Measurements from ENCODE around the gene SF3A1.
A peak's percentile ranks its signal among the peaks of the same experiment; 100 is the strongest.

Gene SF3A1

GRCh38 chr22:30292069-30292970, 64.4 kb downstream of the SF3A1 start:
- FAIRE-seq (no peak), DNase-seq (ENCODE audit: extremely low spot score, insufficient read length, low read depth) (no peak)

- no peak for FAIRE-seq
- no peak for DNase-seq (ENCODE audit: extremely low spot score, insufficient read length, low read depth)
These were observed 65.4 kb downstream of the SF3A1 start for GRCh38 chr22:30291058-30291892.

GRCh38 chr22:30290342-30291057, 66.2 kb downstream of the SF3A1 start:
- peak; percentile 52 for FAIRE-seq
- DNase-seq (ENCODE audit: extremely low spot score, insufficient read length, low read depth) = no peak

GRCh38 chr22:30289980-30290313, 66.7 kb downstream of the SF3A1 start:
- FAIRE-seq (no peak), DNase-seq (ENCODE audit: extremely low spot score, insufficient read length, low read depth) (no peak)

DNA sequence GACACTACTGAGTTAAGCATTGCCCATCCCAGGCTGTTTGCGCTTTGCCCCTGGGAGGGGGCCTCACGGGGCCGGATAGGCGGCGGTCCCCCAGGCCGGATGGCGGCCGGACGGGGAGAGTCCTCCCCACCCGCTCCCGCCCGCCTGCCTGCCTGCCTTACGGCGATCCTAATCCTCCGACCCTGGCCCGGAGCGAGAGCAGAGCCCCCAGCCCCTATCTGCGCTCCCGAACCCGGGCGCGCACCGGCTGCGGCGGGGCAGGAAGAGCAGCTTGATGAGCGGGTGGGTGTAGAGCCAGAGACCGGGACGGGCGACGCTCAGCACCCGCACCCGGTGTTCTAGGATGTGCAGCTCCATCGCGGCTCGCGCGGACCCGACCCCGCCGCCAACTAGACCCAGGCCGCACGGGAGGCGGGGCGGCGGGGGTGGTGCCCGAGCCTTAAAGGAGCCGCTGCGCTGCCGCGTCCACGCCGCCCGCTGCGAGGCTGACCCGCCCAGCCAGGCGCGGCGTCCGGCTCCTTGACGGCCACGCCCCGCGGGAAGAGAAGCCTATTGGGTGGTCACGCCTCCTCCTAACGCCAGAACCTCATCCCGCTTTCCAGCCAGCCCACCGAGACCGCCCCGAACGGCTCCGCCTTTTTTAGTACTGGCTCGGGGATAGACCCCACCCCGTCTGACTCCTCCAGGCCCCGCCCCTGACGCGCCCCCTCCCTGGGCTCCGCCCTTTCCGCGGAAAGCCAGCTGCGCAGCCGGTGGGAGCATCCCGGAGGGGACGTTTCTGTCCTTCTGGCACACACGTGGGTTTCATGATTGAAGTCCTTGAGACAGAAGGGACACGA, 67.3 kb downstream of the SF3A1 start, which contains the start of gene CASTOR1:
TSS of gene CASTOR1 (minus strand) at position 365 of the 839 bp plus-strand sequence. CDS start at position 357, 8 bp downstream.
- FAIRE-seq = peak; percentile 95

DNA sequence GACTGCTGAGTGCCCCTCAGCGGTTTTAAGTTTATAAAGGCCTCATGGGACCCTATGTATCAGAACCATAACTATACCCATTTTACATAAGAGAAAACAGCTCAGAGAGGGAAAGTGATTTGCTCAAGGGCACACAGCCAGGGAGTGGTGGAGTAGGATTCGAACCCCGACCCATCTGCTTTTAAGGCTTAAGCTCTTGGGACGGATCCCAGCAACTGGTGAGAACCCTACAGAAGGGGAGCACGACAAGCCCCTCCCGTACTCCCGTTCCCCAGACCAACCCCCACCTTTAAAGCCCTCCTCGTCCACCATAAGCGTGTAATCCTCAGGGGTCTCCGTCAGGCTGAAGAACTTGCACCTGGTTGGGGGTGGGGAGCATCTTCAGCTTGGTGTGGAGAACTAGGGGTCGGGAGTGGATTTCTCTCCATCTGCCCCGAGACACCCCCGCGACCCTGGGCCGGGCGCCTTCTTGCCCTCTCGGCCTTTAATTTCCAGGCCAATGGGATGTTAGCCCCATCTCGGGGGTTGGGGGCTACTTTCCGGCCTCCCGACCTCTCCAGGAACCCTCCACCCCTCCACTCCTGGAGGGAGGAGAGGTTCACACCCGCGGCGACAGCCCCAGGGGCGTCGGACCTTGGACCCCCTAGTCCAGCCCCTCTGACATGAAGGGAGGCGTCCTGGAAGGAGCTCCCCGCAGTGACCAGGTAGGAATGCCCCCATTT, 68.1 kb downstream of the SF3A1 start:
- FAIRE-seq (no peak), DNase-seq (ENCODE audit: extremely low spot score, insufficient read length, low read depth) (no peak)

More for the DNA sequence above, 67.3 kb downstream of the SF3A1 start, which contains the start of gene CASTOR1:
- DNase-seq (ENCODE audit: extremely low spot score, insufficient read length, low read depth) = peak; percentile 92

- peak; percentile 96 for FAIRE-seq
These were observed 68.9 kb downstream of the SF3A1 start for GRCh38 chr22:30287648-30288418.

GRCh38 chr22:30286813-30287647, 69.7 kb downstream of the SF3A1 start:
- peak; percentile 66 for FAIRE-seq
- DNase-seq (ENCODE audit: extremely low spot score, insufficient read length, low read depth) = no peak

More at GRCh38 chr22:30287648-30288418, 68.9 kb downstream of the SF3A1 start:
- no peak for DNase-seq (ENCODE audit: extremely low spot score, insufficient read length, low read depth)

DNA sequence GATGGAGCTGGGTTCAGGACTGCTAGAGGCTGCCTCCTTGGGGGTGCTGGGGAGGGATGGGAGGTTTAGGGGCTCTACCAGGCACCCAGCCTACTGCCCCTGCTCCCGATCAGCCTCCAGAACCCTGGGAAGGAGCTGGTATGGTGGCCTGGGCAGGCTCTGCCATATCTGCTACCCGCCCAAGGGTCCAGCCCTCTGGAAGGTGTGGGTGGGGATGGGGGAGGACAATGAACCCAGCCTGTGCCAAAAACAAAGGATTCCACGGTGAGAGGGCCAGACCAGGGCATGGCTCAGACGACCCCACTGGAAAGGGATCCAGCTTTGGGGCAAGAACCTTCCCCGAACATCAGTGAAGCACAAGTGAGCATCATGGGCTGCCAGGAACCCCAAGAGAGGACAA, 70.4 kb downstream of the SF3A1 start:
- no peak for DNase-seq (ENCODE audit: extremely low spot score, insufficient read length, low read depth)
- no peak for FAIRE-seq

DNA sequence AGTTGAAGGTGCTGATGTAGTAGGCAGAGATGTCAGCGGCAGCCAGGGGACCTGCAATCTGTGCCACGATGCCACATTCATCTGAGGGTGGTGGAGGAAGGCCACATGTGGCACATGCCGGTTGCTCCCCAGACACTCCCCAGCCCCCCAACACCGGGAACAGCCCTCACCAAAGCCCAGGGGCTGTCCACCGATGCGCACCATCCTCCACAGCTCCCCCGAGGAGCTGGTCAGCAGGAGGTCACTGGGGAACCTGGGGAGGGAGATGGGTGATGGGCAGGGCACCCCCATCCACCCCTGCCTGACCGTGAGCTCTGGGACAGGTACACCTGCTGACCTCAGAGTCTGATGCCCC, 70.9 kb downstream of the SF3A1 start:
- FAIRE-seq = no peak
- no peak for DNase-seq (ENCODE audit: extremely low spot score, insufficient read length, low read depth)

GRCh38 chr22:30285176-30285845, 71.4 kb downstream of the SF3A1 start:
- no peak for FAIRE-seq
- no peak for DNase-seq (ENCODE audit: extremely low spot score, insufficient read length, low read depth)

- no peak for FAIRE-seq
- DNase-seq (ENCODE audit: extremely low spot score, insufficient read length, low read depth) = no peak
These were observed 72.0 kb downstream of the SF3A1 start for GRCh38 chr22:30284666-30285065.

DNA sequence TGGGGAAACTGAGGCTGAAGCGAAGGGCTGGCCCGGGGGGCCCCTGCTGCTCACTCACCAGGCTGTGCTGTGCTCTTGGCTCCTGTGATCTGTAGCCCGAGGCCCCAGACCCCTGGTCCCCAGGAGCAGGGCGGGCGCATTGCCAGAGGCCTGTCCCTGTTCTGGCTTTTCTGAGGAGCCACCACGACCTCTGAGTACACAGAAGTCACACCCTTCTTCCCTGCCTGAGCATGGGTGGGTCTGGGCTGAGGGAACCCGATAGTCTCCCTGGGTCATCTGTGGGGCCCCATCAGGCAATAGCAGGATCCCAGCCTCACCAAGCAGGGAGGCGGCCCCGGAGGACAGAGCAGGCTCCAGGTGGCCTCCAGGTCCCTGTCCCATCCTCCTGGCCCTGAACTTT, 72.5 kb downstream of the SF3A1 start:
- FAIRE-seq = no peak
- DNase-seq (ENCODE audit: extremely low spot score, insufficient read length, low read depth) = no peak

DNA sequence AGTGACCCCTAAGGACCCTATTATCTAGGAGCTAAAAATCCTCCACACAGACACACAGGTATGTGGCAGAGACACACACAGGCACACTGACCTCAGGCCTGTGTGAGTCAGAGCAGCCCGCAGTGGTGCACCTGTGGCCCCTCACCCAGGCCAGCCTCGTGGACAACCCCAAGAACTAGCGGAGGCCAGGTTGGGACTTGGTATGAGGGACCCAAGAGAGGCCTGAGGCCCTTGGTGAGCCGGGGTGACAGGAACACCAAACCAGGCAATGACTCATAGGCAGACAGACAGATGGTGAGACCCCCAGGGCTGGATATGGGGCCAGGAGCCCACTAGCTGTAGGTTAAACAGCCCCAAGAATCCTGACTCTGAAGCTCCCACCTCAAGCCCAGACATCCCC, 73.4 kb downstream of the SF3A1 start:
- no peak for DNase-seq (ENCODE audit: extremely low spot score, insufficient read length, low read depth)
- no peak for FAIRE-seq

- FAIRE-seq = no peak
These were observed 74.1 kb downstream of the SF3A1 start for GRCh38 chr22:30282616-30283046.

More at GRCh38 chr22:30282616-30283046, 74.1 kb downstream of the SF3A1 start:
- DNase-seq (ENCODE audit: extremely low spot score, insufficient read length, low read depth) = no peak
